K562 (cell line): ENCODE data around the gene GPR4. TPM values are rescaled to one million over a fixed set of nuclear protein-coding genes. Genes with fewer than 3 reads are reported as not detected.
A peak's percentile ranks its signal among the peaks of the same experiment; 100 is the strongest.

Source experiments
- CBFB ChIP-seq: sonication (generic); formaldehyde crosslinking; IDR thresholded peaks from 2 replicates; pipeline ENCODE4 v1.4.0; 2020; ENCODE audit warnings: mild to moderate bottlenecking, missing genetic modification reagents
- CBX3 ChIP-seq, 2 experiments: IDR thresholded peaks; 1 replicate in 1 of 2; 2 replicates in 1 of 2; pipeline ENCODE4 v1.6.1; 2012; ENCODE audit warnings: inconsistent platforms in 2 of 2, low read length in 2 of 2, borderline replicate concordance in 1 of 2, control low read depth in 1 of 2
- CTBP1 ChIP-seq: fragments of 450-650 bp; IDR thresholded peaks from 2 replicates; pipeline ENCODE4 v1.6.1; 2016; ENCODE audit warnings: borderline replicate concordance
- HIVEP1 ChIP-seq: fragments of 250-450 bp; sonication (Bioruptor Pico); IDR thresholded peaks from 2 replicates; pipeline ENCODE4 v1.4.0; 2020; ENCODE audit warnings: mild to moderate bottlenecking
- LCOR ChIP-seq: sonication (generic); formaldehyde crosslinking; IDR thresholded peaks from 2 replicates; pipeline ENCODE4 v1.8.0; 2022; ENCODE audit warnings: mild to moderate bottlenecking, missing genetic modification reagents
- MCM3 ChIP-seq: fragments of 450-650 bp; IDR thresholded peaks from 2 replicates; pipeline ENCODE4 v1.6.1; 2016
- NELFE ChIP-seq: IDR thresholded peaks from 2 replicates; pipeline ENCODE4 v1.6.1; 2011; ENCODE audit warnings: mild to moderate bottlenecking; ENCODE audit not compliant: insufficient read depth, insufficient read length
- POU5F1 ChIP-seq: fragments of 150-350 bp; IDR thresholded peaks from 2 replicates; pipeline ENCODE4 v1.6.1; 2014; ENCODE audit warnings: borderline replicate concordance, low read length, low read depth, mild to moderate bottlenecking; ENCODE audit not compliant: partially characterized antibody
- RFX1 ChIP-seq: fragments of 450-650 bp; IDR thresholded peaks from 2 replicates; pipeline ENCODE4 v1.6.1; 2016; ENCODE audit warnings: mild to moderate bottlenecking, moderate library complexity
- SAFB ChIP-seq: fragments of 200-400 bp; formaldehyde crosslinking; IDR thresholded peaks from 2 replicates; pipeline ENCODE4 v1.6.1; 2017; ENCODE audit warnings: low read depth, low read length, borderline replicate concordance
- TRIM28 ChIP-seq: fragments of 450-650 bp; IDR thresholded peaks from 2 replicates; pipeline ENCODE4 v1.6.1; 2017
- ZBTB26 ChIP-seq: fragments of 450-650 bp; formaldehyde crosslinking; IDR thresholded peaks from 2 replicates; pipeline ENCODE4 v1.4.0; 2022; ENCODE audit warnings: missing genetic modification characterization
- ZBTB9 ChIP-seq: fragments of 450-650 bp; formaldehyde crosslinking; IDR thresholded peaks from 2 replicates; pipeline ENCODE4 v1.4.0; 2020; ENCODE audit warnings: mild to moderate bottlenecking, moderate library complexity
- polyA plus RNA-seq, 8 experiments: library from polyadenylated mRNA; depleted of rRNA in 4 of 8; stranded (reverse) in 5 of 8; unstranded in 3 of 8; fragments of >200 nt; fragmentation: Nextera tagmentation in 2 of 8; fragmentation: Illumina TruSeq in 1 of 8; extraction: Ambion mirVana in 2 of 8; extraction: Trizol in 1 of 8; gene quantifications; 2 replicates each; pipeline versions ENCODE4 v1.2.1 to v1.2.3, GENCODE V29; 2011 to 2014; ENCODE audit warnings: inconsistent platforms in 1 of 8, missing spikeins in 1 of 8
- total RNA-seq, 7 experiments: library from RNA; depleted of rRNA in 6 of 7; stranded (reverse); fragments of >200 nt in 6 of 7; fragmentation: Illumina TruSeq in 2 of 7; extraction: Trizol in 2 of 7; gene quantifications; 2 replicates each; pipeline versions ENCODE4 v1.2.1 to v1.2.3, GENCODE V29; 2011 to 2021; ENCODE audit warnings: low replicate concordance in 1 of 7

GPR4 gene
- total and polyA plus RNA-seq, 9 of the 15 experiments (the other 6 are each of a cell fraction or from before 2014, with no cell fraction given), result 0.03 to 0.09 (median 0.04) TPM; not detected in 5

- TF ChIP-seq TRIM28 (no peak), LCOR (no peak), NELFE (no peak), HIVEP1 (CRISPR knock-in tag) (no peak), SAFB (no peak), CBFB (no peak), CTBP1 (no peak; the same call in 1 of the 2 replicates), CBX3 (IDR thresholded peaks at IDR 0.05; ENCODE audit: borderline replicate concordance in 1 of 2, low read length in 2 of 2) (peak in 1 of 2 experiments; percentile 57; a peak in 1 of 3 replicates), MCM3 (no peak), ZBTB9 (CRISPR knock-in tag) (no peak), POU5F1 (no peak), RFX1 (peak; percentile 46), ZBTB26 (CRISPR knock-in tag) (no peak)
- TF ChIP-seq, all 486 proteins: peak for 33
Observed at GRCh38 chr19:45558399-45558878, 43.6 kb downstream of the GPR4 start (continued).
